G401 (cell line): ENCODE results near the gene ADGRA3. TPM values are rescaled to one million over a fixed set of nuclear protein-coding genes. Genes with fewer than 3 reads are reported as not detected.

Source experiments
- DNase-seq: peaks from one replicate; pipeline ENCODE4 v3.0.0-alpha.2; 2015; ENCODE audit warnings: low spot score
- in situ Hi-C: cut with HindIII; loops from 2 replicates; pipeline ENCODE4 v1.10.0; 2016; ENCODE audit warnings: low sequenced_read_pairs, mixed read lengths
- total RNA-seq: library from RNA; depleted of rRNA; stranded (reverse); fragments of >200 nt; shearing (Covaris generic); gene quantifications from 2 replicates; pipeline ENCODE4 v1.2.3, GENCODE V29; 2014

Gene ADGRA3
- total RNA-seq, 1 experiment from 2014 or later = 43.1 TPM

DNA sequence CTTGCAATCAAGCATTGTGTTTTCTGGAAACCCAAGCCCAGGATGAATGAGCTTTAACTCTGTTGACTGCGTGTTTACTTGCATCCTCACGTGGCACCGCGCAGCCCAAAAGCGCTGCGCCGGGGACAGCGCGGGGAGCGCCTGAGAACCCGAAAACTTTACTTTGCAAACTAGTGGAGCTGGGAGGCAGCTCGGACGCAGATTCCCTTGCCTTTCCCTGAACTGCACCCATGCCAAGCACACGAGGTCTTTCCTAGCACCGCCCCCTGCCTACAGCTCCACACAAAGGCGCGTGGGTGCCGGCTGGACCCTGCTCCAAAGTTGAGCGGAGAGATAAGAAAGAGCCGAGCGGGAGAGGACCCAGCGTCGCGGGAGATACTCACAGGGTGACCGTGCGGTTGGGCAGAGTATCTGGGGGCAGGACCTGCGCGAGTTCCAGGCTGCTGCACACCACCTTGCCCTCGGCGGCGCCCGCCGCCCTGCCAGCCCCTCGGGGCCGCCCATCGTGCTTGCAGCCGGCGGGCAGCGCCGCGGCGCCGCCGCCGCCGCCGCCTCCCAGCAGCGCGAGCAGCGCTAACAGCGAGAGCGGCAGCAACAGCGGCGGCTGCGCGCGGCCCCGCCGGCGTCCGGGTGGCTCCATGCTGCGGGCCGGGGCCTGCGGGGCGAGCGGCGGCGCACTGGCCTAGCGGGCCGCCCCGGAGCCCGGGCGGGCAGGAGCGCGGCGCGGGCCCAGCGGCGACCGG lies 550 bp downstream of the ADGRA3 start:
- in situ Hi-C loops = no loop called here
- DNase-seq = peak; percentile 40

DNA sequence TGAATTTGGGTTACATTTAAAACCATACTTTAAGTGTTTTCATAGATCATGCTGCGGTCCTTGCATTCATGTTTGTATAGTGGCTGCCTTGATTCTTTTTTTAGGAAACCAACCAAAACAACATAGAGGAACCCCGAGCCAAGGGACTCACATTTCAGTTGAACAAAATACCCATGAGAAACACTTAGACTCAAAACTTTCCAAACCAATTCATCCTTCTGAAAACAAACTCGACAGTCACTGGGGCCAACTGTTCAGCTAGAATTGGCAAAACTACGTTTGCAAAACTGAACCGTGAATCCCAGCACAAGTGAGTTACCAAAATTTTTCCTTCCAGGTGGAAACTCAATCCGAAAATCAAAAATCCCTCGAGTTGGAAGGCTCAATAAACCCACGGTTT lies 1.4 kb downstream of the ADGRA3 start:
- in situ Hi-C loops = no loop called here
- peak; percentile 7 for DNase-seq

DNA sequence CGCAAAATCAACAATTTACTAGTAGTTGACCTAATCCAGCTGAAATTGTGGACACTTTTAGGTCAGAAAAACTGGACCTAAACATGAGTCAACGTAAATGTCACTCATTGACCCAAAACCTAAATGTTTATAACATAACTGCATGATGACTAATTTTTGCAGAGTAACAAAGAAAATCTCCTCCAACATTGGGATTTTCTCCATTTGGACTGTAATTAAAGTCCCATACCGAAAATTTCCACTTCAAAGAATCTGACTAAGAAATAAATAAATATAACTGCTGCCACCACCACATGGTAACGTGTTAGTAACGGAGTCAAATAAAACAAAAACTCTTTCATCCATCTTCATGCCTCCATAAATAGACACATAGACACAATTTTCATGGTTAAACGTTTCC lies 1.9 kb downstream of the ADGRA3 start:
- DNase-seq = no peak

DNA sequence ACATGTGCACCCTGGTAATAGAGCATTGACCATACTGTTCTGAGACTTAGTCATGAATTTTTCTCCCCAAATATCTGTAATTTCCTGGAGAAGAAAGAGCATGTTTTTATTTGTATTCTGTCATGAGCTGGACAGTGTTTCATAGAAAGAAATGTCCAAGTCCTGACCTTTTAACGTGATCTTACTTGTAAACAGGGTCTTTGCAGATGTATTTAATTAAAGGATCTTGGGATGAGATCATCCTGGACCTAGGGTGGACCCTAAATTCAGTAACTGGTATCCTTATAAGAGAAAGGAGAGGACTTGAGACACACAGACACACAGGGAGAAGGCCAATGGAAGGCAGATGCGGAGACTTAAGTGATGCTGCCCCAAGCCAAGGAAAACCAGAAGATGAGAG lies 3.6 kb downstream of the ADGRA3 start:
- in situ Hi-C loops = no loop called here
- no peak for DNase-seq

More for the DNA sequence above, 1.9 kb downstream of the ADGRA3 start:
- in situ Hi-C loops = no loop called here

DNA sequence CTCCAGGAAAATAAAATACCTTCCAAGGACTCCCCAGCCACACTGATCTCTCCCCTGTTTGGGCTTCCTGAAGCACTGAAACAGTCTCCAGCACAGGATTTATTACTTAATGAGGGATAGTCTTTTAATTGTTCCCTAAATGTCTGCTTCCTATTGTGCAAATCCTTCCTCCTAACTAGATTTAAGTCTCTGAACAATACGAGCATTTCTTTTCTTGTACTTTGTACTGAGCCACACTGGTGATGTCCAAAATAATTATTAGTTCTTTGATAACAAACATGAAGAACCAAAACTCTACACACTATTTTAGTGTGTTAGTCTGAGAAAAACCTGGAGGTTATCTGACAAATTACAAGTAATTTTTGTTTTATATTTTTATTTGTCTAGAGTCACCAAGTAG lies 5.1 kb downstream of the ADGRA3 start:
- in situ Hi-C loops = no loop called here
- DNase-seq = no peak

DNA sequence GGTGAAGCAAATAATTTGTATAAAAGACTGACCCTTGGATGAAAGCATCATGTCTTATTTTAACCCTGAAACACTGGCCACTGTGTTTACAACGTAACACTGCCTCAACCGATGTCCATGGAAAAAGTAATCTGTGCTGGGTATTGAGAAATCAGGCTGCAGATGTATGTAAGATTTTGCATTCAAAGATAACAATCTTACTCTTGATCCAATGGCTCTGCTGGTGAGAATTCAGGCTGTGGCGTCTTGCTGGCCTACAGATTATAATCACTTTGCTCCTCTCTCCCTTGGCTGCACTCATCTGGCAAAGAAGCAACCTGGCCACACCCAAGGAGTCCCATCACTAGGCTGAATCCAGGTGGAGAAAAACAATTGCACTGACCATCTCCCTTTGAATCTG lies 7.5 kb downstream of the ADGRA3 start:
- in situ Hi-C loops = no loop called here
- no peak for DNase-seq

DNA sequence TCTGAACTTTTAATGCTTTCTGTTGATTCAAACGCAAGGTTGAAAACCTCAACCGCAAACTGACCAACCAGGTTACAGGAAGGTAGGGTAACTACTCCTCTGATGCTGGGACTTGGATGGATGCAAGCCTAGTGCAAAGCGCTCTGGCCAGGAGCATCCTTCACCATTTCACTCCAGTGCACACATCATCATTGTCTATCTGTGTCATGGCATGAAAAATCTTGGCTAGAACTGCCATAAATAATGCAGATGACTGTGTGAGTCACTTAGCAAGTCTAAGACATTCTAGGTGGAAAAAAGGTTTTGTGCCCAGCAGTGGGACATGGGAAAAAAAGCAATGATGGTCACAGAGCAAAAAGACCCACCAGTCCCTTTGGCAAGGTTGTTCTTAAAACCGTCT lies 10.9 kb downstream of the ADGRA3 start:
- in situ Hi-C loops = no loop called here
- DNase-seq = no peak

DNA sequence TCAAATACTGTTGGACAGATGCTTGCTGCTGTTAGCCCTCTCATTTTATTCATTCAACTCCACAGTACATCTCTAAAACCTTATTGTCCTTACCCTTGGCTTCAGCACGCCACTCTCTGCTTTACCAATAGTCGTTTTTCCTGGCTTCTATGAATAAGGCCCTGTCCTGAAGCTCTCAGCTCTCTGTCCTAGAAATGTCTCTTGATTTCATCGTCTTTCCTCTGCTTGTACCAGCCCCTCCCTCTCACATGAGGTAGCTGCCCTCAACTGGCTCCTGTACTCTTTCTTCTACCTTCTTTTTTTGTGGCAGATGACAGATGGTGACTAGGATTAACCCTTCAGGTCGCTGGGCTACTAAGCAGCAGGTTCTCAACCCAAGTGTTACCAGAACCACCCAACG lies 11.4 kb downstream of the ADGRA3 start:
- no peak for DNase-seq
- in situ Hi-C loops = no loop called here

DNA sequence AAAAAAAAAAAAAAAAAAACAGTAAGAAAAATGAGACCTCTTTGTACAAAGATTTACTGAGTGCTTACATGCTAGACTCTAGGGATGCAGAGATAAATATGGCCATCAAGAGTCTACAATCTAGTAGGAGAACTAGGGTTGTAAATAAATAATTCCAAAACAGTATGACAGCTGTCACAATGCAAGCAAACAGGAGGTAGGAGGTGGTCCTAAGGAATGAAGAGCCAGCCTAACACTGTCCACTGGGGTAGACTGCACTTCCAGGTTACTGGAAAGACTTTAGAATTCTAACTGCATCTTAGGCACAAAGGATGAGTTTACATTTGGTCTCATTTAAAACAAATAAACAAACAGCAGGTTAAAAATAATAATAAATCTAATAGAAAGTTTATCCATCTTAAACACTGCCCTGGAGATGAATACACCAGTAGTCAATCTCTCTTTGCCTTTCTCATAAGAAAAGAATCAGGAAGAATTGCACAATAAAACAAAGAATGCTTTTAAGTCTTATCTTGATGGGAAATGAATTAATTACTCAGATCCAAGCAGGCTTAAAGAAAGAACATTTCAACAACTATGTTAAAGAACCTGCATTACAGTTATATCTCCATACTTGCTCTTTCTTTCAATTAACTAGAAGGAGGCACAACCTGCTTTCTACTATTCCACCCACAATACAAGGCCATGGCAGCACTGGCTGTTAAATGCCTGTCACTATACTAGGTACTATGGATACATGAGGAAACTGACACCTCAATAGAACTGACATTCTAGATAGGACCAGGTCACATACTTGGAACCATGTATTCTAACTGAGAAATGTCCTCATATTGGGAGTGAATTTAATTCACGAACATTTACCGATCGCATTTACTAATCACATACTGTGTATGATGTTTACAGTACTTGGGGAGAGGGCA lies 12.7 kb downstream of the ADGRA3 start:
- in situ Hi-C loops = no loop called here
- no peak for DNase-seq

DNA sequence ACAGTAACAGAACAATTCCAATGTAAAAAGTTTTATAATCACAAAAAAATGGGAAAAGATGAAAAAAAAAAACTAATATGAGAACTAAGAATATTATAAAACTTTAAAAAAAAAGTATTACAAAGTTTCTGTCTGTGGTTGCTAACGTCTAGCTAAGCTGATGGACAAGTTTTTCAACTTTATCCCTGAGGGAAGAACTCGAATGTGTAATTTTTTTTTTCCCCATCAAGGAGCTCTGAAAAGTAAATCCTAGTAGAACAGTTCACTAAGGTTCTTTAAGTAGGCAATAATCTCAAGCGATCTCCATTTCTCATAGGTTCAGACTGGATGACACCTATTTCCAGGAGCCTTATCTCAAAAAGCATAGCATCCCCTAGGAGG lies 14.2 kb downstream of the ADGRA3 start:
- no peak for DNase-seq
- in situ Hi-C loops = no loop called here

DNA sequence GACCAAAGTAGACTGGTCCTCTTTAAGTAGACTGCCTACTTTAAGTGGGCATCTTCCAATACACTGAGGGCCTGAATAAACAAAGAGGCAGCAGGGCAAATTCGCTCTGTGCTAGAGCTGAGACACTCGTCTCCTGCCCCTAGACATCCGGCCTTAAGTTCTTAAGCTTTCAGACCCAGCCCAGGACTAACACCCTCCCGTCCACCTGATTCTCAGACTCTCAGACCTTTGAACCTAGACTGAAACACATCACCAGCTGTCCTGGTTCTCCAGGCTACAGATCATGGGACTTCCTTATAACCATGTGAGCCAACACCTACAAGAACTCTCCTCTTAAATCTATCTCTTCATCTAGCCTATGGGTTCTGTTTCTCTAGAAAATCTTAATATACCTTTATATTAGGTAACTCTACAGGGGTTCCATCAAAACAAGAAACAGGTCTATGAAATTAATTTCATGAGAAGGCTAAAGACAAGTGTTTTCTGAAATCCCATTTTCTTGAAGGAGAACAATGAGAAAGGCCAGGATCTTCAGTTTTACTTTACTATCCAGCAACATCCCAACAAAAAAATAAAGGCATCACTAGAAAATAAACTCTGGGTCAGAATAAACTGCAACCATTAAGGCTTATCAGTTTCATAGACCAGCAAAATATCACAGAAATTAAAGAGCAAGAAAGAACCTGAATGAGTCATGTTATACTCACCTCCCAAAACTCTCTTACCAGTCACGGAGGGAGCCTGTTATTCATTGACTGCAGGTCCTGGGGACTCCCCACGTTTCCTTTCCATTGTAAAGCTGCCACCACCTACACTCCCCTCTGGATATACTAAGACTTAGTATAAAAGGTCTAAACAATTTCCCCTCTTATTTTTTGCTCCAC lies 14.8 kb downstream of the ADGRA3 start:
- DNase-seq = no peak
- in situ Hi-C loops = no loop called here

DNA sequence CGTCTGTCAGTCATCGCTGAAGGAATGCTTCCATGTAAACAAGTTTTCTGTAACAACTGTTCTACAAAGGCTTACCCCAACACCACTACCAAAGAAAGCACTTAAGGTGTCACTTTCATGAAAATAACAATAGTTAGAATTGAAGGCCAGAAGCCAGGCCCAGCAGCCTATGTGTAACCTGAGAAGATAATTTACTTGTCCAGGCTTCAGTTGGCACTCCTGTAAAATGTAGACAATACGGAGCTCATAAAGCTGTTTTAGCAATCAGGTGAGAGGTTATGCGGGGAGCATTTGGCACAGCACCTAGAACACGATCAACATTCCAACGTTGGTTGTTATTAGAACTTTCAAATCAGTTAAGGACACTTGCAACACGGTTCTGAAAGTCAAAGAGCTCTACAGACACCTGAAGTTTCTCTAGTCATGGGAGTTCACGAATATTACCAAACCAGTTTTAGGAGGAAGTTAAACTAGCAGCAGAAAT lies 15.7 kb downstream of the ADGRA3 start:
- no peak for DNase-seq
- in situ Hi-C loops = no loop called here

DNA sequence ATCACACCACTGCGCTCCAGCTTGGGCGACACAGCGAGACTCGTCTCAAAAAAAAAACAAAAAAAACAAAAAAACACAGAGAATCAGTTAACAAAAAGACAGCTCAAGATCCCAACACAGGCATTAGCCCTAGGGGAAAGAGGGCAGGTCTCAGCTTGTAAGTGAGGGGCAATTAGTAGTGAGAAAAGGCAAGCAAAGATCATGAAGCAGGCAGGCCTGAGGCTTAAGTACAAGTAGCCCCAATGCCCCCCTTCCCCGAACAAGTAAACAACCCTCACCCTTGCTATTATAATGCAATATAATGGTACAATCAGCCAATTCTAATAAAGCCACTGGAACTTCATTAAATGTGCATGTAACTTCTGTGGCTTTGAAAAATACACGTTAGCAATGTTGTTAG lies 17.0 kb downstream of the ADGRA3 start:
- in situ Hi-C loops = no loop called here
- DNase-seq = no peak

DNA sequence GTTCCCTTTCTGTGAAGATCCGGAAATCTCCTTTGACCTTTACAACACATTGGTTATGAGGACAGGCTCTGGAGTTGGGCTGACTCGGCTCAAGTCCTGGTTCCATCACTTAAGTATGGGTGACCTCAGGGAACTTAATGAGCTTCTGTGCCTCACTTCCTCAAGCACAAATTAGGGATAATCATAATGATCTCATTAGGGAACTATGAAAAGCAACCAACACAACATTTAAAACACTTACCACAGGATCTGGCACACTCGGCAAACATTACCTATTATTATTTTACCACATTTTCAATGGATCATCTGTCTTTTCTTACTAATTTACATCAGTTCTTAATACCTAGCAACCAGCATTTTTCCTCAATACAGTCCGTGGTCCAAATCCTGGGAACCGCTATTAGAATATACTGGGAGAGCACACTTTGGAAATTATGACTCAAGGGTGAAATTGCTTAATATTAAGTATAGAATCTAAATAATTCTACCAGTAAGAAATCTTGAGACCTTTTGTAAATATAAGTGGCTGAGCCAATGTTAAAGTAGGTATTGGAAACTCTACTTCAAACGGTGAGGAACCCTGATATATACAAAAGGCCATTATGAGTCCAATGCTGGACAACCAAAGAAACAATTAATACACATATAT lies 19.6 kb downstream of the ADGRA3 start:
- DNase-seq = no peak

DNA sequence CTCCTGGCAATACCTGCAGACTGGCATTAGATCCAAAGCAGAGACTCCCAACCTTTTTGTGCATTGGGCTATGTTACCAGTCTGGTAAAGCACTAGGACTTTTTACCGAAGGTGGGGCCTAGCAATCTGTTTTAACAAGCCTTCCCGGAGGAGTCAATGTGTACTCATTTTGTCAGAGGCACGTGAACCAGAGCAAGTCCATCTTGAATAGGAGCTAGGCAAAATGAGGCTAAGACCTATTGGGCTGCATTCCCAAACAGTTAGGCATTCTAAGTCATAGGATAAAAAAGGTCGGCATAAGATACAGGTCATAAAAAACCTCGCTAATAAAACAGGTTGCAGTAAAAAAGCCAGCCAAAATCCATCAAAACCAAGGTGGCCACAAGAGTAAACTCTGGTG lies 22.3 kb downstream of the ADGRA3 start:
- DNase-seq = no peak
- in situ Hi-C loops = no loop called here

More for the DNA sequence above, 19.6 kb downstream of the ADGRA3 start:
- in situ Hi-C loops = no loop called here

DNA sequence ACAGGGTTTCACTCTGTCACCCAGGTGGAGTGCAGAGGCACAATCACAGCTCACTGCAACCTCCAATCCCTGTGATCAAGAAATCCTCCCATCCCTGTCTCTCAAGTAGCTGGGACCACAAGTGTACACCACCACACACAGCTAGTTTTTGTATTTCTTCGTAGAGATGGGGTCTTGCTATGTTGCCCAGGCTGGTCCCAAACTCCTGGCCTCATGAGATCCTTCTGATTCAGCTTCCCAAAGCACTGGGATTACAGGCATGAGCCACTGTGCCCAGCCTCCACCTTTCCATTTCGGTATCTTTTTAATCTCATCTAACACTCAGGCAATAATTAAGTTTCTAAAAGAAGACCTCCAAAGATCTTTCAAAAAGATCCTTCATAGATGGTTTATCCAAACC lies 22.9 kb downstream of the ADGRA3 start:
- in situ Hi-C loops = no loop called here
- DNase-seq = no peak

DNA sequence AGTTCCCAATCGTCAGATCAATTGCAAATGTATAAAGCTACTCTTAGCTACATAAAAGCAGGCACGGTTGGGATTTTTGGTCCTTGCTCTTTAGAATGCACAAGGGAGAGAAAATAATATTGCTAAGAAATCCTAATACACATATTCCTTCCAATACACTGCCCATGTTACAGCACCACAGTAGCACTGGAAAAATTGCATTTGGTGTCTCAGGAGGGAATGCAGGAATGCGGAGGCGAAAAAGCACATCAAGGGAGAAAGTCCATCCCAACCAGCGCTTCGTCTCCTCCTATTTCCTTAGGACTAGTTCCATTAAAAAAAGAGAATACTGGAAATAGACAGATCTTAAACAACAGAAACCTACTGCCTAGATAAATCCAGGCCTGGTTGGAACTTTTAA lies 23.9 kb downstream of the ADGRA3 start:
- in situ Hi-C loops = no loop called here
- DNase-seq = no peak

DNA sequence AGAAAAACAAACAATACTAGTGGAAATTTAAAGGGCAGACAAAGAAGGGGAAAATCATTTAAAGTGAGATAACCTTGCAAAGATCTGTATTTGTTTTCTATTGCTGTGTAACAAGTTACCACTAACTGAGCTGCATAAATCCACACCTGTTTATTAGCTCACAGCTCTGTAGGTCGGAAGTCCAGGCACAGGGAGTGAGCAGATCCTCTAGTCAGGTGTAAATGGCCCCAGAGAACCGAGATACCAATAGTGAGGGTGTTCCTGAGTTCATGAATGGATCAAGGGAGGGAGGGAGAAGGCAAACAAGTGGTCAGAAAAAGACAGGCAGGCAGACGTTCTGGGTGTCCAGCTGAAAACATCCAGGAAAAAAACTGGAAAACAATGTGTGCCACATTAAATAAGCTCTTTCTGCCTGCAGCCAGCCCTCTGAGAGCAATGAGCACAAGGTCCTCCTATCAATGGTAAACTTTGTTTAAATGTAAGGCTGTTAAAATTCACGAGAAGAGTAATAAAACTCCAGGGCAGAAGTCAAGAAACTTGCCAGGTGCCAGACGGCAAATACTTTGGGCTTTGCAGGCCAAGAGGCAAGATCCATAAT lies 25.0 kb downstream of the ADGRA3 start:
- no peak for DNase-seq
- in situ Hi-C loops = no loop called here

DNA sequence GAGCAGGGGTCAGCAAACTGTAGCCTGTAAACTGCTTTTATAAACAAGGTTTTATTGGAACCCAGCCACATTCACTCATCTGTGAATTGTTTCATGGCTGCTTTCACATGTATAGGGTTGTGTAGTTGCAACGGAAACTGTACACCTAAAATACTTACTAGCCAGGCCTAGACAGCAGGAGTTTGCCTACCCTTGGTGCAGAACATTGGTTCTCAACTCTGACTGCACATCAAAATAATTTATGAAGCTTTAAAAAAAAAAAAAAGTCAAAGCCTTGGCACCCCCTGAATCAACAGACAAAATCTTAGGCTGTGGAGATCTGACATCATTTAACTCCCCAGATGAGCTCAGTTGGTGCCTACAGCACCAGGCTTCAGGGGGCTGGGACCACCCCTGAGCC lies 27.8 kb downstream of the ADGRA3 start:
- no peak for DNase-seq
- in situ Hi-C loops = no loop called here
